ENCODE measurements around the gene KIF5A. TPM values are rescaled to one million over a fixed set of nuclear protein-coding genes. Genes with fewer than 3 reads are reported as not detected.

Gene KIF5A
- total and polyA plus RNA-seq, 5 donors from 2014 or later: 0.05 to 0.72 (median 0.06) TPM; not detected in 2

- Histone ChIP-seq H3K9me3 (ENCODE audit: control insufficient read depth in 2 of 2, low read length in 2 of 2) (no peaks in the 10 kb centered on the region), H3K4me1 (ENCODE audit: control insufficient read depth, insufficient read depth, low read length, poor library complexity, severe bottlenecking) (peaks cover 25% of the 10 kb centered on the region), H3K27me3 (ENCODE audit: control insufficient read depth, insufficient read depth, low read length) (peaks cover 3% of the 10 kb centered on the region), H3K36me3 (ENCODE audit: control insufficient read depth, insufficient read depth, low read length) (peaks cover 2% of the 10 kb centered on the region), H3K4me3 (ENCODE audit: low read depth, low read length) (no peak overlapping the region), H3K27ac (ENCODE audit: insufficient read depth, low read length, poor library complexity, severe bottlenecking) (no peak overlapping the region)
- Mint-ChIP-seq H3K9me3 (peaks cover 0 to 4% (median 0%) of the 10 kb centered on the region in 7 donors), H3K27me3 (peaks cover 38% of the 10 kb centered on the region), H3K36me3 (peaks cover 5% of the 10 kb centered on the region), H3K4me3 (peak overlapping the region; percentile 78 to 91 (median 80)), H3K27ac (no peak overlapping the region), H3K4me1 (peaks cover 0 to 28% (median 4%) of the 10 kb centered on the region in 4 donors)
- ATAC-seq (ENCODE audit: low read depth in 2 of 2) (no peak), DNase-seq (no peak)
These were observed 60.1 kb downstream of the KIF5A start for GRCh38 chr12:57609781-57610553.

- H3K9me3 ChIP-seq (ENCODE audit: control insufficient read depth in 2 of 2, low read length in 2 of 2): no peaks in the 10 kb centered on the region
- ATAC-seq (ENCODE audit: low read depth in 2 of 2): no peak
- peaks cover 2% of the 10 kb centered on the region for H3K36me3 ChIP-seq (ENCODE audit: control insufficient read depth, insufficient read depth, low read length)
- no peak overlapping the region for H3K27ac ChIP-seq (ENCODE audit: insufficient read depth, low read length, poor library complexity, severe bottlenecking)
- Mint-ChIP-seq H3K4me1 (peaks cover 0 to 21% (median 3%) of the 10 kb centered on the region in 4 donors), H3K27ac (no peak overlapping the region), H3K4me3 (peak overlapping the region; percentile 78 to 91 (median 80)), H3K9me3 (peaks cover 0 to 4% (median 0%) of the 10 kb centered on the region in 7 donors), H3K27me3 (peaks cover 44% of the 10 kb centered on the region), H3K36me3 (peaks cover 5% of the 10 kb centered on the region)
- H3K4me1 ChIP-seq (ENCODE audit: control insufficient read depth, insufficient read depth, low read length, poor library complexity, severe bottlenecking): peaks cover 19% of the 10 kb centered on the region
- DNase-seq: no peak
- peaks cover 3% of the 10 kb centered on the region for H3K27me3 ChIP-seq (ENCODE audit: control insufficient read depth, insufficient read depth, low read length)
- H3K4me3 ChIP-seq (ENCODE audit: low read depth, low read length): no peak overlapping the region
These were observed 60.8 kb downstream of the KIF5A start for GRCh38 chr12:57610554-57611107.

- H3K27ac Mint-ChIP-seq: no peak within 1 kb of the TSS
- H3K36me3 Mint-ChIP-seq: peaks cover 5% of the 10 kb centered on the region
- peaks cover 0 to 18% (median 2%) of the 10 kb centered on the region in 4 donors for H3K4me1 Mint-ChIP-seq
- peaks cover 50% of the 10 kb centered on the region for H3K27me3 Mint-ChIP-seq
- no peak within 1 kb of the TSS for H3K27ac ChIP-seq (ENCODE audit: insufficient read depth, low read length, poor library complexity, severe bottlenecking)
- H3K9me3 Mint-ChIP-seq: peaks cover 0 to 4% (median 0%) of the 10 kb centered on the region in 7 donors
- peaks cover 19% of the 10 kb centered on the region for H3K4me1 ChIP-seq (ENCODE audit: control insufficient read depth, insufficient read depth, low read length, poor library complexity, severe bottlenecking)
- ATAC-seq (ENCODE audit: low read depth in 2 of 2) (peak in 1 of 2 donors; percentile 45), DNase-seq (peak in 1 of 3 donors; percentile 37)
- H3K4me3 ChIP-seq (ENCODE audit: low read depth, low read length): no peak within 1 kb of the TSS
- H3K36me3 ChIP-seq (ENCODE audit: control insufficient read depth, insufficient read depth, low read length): peaks cover 2% of the 10 kb centered on the region
- H3K4me3 Mint-ChIP-seq: peak within 1 kb of the TSS; percentile 81 to 91 (median 85)
- no peaks in the 10 kb centered on the region for H3K9me3 ChIP-seq (ENCODE audit: control insufficient read depth in 2 of 2, low read length in 2 of 2)
- peaks cover 3% of the 10 kb centered on the region for H3K27me3 ChIP-seq (ENCODE audit: control insufficient read depth, insufficient read depth, low read length)
These were observed 61.4 kb downstream of the KIF5A start, which contains the start of gene ARHGEF25 for GRCh38 chr12:57611108-57611826. ARHGEF25 (plus strand) TSS chr12:57611435; CDS start chr12:57611895, 460 bp downstream.

- H3K27me3 Mint-ChIP-seq: peaks cover 58% of the 10 kb centered on the region
- H3K4me3 Mint-ChIP-seq: peak overlapping the region; percentile 78 to 87 (median 82)
- Histone ChIP-seq H3K4me1 (ENCODE audit: control insufficient read depth, insufficient read depth, low read length, poor library complexity, severe bottlenecking) (peaks cover 19% of the 10 kb centered on the region), H3K27ac (ENCODE audit: insufficient read depth, low read length, poor library complexity, severe bottlenecking) (no peak overlapping the region), H3K4me3 (ENCODE audit: low read depth, low read length) (no peak overlapping the region), H3K36me3 (ENCODE audit: control insufficient read depth, insufficient read depth, low read length) (peaks cover 2% of the 10 kb centered on the region), H3K27me3 (ENCODE audit: control insufficient read depth, insufficient read depth, low read length) (peaks cover 3% of the 10 kb centered on the region), H3K9me3 (ENCODE audit: control insufficient read depth in 2 of 2, low read length in 2 of 2) (no peaks in the 10 kb centered on the region)
- ATAC-seq (ENCODE audit: low read depth in 2 of 2) (no peak), DNase-seq (no peak)
- peaks cover 5% of the 10 kb centered on the region for H3K36me3 Mint-ChIP-seq
- H3K4me1 Mint-ChIP-seq: peaks cover 0 to 18% (median 2%) of the 10 kb centered on the region in 4 donors
- H3K9me3 Mint-ChIP-seq: peaks cover 0 to 4% (median 0%) of the 10 kb centered on the region in 7 donors
- H3K27ac Mint-ChIP-seq: no peak overlapping the region
These were observed 62.2 kb downstream of the KIF5A start for GRCh38 chr12:57611827-57612710.

DNA sequence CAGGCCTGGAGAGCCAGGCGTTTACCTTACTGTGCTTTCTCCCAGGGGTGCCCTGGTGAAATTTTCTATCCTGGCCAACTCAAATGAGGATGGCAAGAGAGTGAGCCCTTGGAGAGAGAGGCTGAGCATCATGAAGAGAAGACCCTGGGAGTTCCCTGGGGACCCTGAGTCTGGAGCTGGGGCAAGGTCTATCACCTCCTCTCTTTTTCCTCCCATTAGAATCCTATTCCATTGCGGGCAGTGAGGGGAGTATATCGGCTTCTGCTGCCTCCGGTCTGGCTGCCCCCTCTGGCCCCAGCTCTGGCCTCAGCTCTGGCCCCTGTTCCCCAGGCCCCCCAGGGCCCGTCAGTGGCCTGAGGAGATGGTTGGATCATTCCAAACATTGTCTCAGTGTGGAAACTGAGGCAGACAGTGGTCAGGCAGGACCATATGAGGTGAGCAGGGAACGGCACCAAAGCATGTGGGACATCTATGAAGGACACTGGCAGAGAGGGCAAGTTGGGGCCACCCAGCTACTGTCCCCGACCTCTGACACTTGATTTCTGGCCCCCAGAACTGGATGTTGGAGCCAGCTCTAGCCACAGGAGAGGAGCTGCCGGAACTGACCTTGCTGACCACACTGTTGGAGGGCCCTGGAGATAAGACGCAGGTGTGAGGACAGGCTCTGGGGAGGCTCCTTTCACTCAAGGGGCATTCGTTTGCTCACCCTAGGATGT is 63.0 kb downstream of the KIF5A start:
- Histone ChIP-seq H3K4me3 (ENCODE audit: low read depth, low read length) (no peak overlapping the region), H3K4me1 (ENCODE audit: control insufficient read depth, insufficient read depth, low read length, poor library complexity, severe bottlenecking) (peaks cover 19% of the 10 kb centered on the region), H3K36me3 (ENCODE audit: control insufficient read depth, insufficient read depth, low read length) (peaks cover 2% of the 10 kb centered on the region), H3K9me3 (ENCODE audit: control insufficient read depth in 2 of 2, low read length in 2 of 2) (no peaks in the 10 kb centered on the region), H3K27ac (ENCODE audit: insufficient read depth, low read length, poor library complexity, severe bottlenecking) (no peak overlapping the region), H3K27me3 (ENCODE audit: control insufficient read depth, insufficient read depth, low read length) (peaks cover 10% of the 10 kb centered on the region)
- H3K4me3 Mint-ChIP-seq: peak overlapping the region in 2 of 4 donors; percentile 19 to 78
- DNase-seq: no peak
- peaks cover 66% of the 10 kb centered on the region for H3K27me3 Mint-ChIP-seq
- H3K4me1 Mint-ChIP-seq: peaks cover 0 to 15% (median 4%) of the 10 kb centered on the region in 4 donors
- H3K36me3 Mint-ChIP-seq: peaks cover under 1% of the 10 kb centered on the region
- no peak overlapping the region for H3K27ac Mint-ChIP-seq
- ATAC-seq (ENCODE audit: low read depth in 2 of 2): no peak
- H3K9me3 Mint-ChIP-seq: peaks cover 0 to 4% (median 0%) of the 10 kb centered on the region in 7 donors

DNA sequence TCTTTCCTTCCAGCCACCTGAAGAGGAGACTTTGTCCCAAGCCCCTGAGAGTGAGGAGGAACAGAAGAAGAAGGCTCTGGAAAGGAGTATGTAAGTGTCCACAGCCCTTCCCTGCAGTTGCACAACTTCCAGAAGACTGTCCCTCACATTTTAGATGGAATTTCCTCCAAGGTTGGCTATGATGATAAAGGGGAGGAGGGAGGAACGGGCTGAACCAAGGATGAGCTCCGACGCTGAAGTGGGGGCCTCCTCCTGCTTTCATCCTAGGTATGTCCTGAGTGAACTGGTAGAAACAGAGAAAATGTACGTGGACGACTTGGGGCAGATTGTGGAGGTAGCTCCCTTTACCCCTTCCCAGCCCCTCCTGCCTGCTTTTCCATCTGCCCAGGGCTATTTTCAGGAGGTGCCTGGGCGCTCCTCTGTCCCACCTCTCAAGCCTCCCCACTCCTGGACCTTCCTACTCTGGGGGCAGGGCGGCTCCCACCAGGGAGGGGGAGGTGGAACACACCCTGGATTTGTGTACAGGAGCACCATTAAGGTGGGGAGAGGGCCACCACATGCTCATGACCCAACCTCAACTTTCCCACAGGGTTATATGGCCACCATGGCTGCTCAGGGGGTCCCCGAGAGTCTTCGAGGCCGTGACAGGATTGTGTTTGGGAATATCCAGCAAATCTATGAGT is 63.7 kb downstream of the KIF5A start:
- Mint-ChIP-seq H3K36me3 (no peaks in the 10 kb centered on the region), H3K4me3 (no peak overlapping the region), H3K4me1 (peaks cover 0 to 14% (median 4%) of the 10 kb centered on the region in 4 donors), H3K27me3 (peaks cover 73% of the 10 kb centered on the region), H3K27ac (no peak overlapping the region), H3K9me3 (peaks cover 0 to 4% (median 0%) of the 10 kb centered on the region in 7 donors)
- no peak overlapping the region for H3K27ac ChIP-seq (ENCODE audit: insufficient read depth, low read length, poor library complexity, severe bottlenecking)
- no peaks in the 10 kb centered on the region for H3K9me3 ChIP-seq (ENCODE audit: control insufficient read depth in 2 of 2, low read length in 2 of 2)
- no peak for ATAC-seq (ENCODE audit: low read depth in 2 of 2)
- no peak overlapping the region for H3K4me3 ChIP-seq (ENCODE audit: low read depth, low read length)
- no peak for DNase-seq
- peaks cover 10% of the 10 kb centered on the region for H3K27me3 ChIP-seq (ENCODE audit: control insufficient read depth, insufficient read depth, low read length)
- peaks cover 19% of the 10 kb centered on the region for H3K4me1 ChIP-seq (ENCODE audit: control insufficient read depth, insufficient read depth, low read length, poor library complexity, severe bottlenecking)
- H3K36me3 ChIP-seq (ENCODE audit: control insufficient read depth, insufficient read depth, low read length): no peaks in the 10 kb centered on the region
